HG02571 (cell line): ENCODE results near the gene DAZAP1.

ENCODE experiments used
- ATAC-seq: cut with Tn5 transposase; IDR thresholded peaks from one replicate; pipeline ENCODE4 v1.9.1; 2021; ENCODE audit warnings: mild to moderate bottlenecking, moderate library complexity; ENCODE audit not compliant: unreplicated experiment

The DAZAP1 gene

GRCh38 chr19:1377176-1377964 is 30.0 kb upstream of the DAZAP1 start:
- ATAC-seq: no peak

- ATAC-seq: no peak
Measured at GRCh38 chr19:1377965-1378785, 29.2 kb upstream of the DAZAP1 start.

GRCh38 chr19:1379126-1379905 is 28.1 kb upstream of the DAZAP1 start:
- no peak for ATAC-seq

- no peak for ATAC-seq
Measured at GRCh38 chr19:1379961-1380489, 27.4 kb upstream of the DAZAP1 start.

- ATAC-seq: no peak
Measured at GRCh38 chr19:1382250-1382649, 25.1 kb upstream of the DAZAP1 start.

- no peak for ATAC-seq
Measured at GRCh38 chr19:1383017-1383311, 24.4 kb upstream of the DAZAP1 start.

GRCh38 chr19:1383312-1384084 is 23.9 kb upstream of the DAZAP1 start, which contains the start of gene NDUFS7:
TSS of gene NDUFS7 (plus strand) at chr19:1383907. CDS start at chr19:1383927, 20 bp downstream.
- peak; percentile 75 for ATAC-seq

- ATAC-seq: peak; percentile 1
Measured at GRCh38 chr19:1384085-1384462, 23.3 kb upstream of the DAZAP1 start.

GRCh38 chr19:1384478-1385110 is 22.8 kb upstream of the DAZAP1 start:
- no peak for ATAC-seq

GRCh38 chr19:1385816-1386215 is 21.6 kb upstream of the DAZAP1 start:
- no peak for ATAC-seq

- no peak for ATAC-seq
Measured at GRCh38 chr19:1386945-1387683, 20.3 kb upstream of the DAZAP1 start.

- no peak for ATAC-seq
Measured at GRCh38 chr19:1387684-1388636, 19.4 kb upstream of the DAZAP1 start.

- no peak for ATAC-seq
Measured at GRCh38 chr19:1388637-1389026, 18.8 kb upstream of the DAZAP1 start.

GRCh38 chr19:1389033-1389940 is 18.1 kb upstream of the DAZAP1 start:
- ATAC-seq: no peak

GRCh38 chr19:1390890-1391423 is 16.4 kb upstream of the DAZAP1 start:
- no peak for ATAC-seq

GRCh38 chr19:1392407-1392806 is 15.0 kb upstream of the DAZAP1 start:
- no peak for ATAC-seq
